HG03039 (cell line): ENCODE measurements around the gene FOXP1.

Source experiments
- ATAC-seq: cut with Tn5 transposase; IDR thresholded peaks from one replicate; pipeline ENCODE4 v1.9.1; 2021; ENCODE audit warnings: mild to moderate bottlenecking, moderate library complexity; ENCODE audit not compliant: unreplicated experiment

Gene FOXP1

DNA sequence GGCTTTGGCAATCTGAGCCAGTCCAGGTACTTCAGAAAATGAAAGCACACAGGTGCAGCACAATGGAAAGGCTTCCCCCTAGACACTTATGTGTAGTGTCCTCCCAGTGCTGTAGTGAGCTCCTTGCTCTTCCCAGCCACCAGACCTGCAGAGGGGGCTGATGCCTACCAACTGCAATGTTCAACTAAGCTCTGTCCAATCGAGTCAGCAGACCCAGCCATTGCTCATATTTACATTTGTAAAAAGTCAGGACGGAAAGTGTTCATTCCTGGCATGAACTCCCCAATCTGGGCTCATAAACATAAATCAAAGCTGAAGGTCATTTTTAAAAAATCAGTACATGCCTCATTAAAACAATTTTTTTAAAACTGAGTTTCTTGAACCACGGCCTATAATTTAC, 73.0 kb downstream of the FOXP1 start:
- no peak for ATAC-seq

DNA sequence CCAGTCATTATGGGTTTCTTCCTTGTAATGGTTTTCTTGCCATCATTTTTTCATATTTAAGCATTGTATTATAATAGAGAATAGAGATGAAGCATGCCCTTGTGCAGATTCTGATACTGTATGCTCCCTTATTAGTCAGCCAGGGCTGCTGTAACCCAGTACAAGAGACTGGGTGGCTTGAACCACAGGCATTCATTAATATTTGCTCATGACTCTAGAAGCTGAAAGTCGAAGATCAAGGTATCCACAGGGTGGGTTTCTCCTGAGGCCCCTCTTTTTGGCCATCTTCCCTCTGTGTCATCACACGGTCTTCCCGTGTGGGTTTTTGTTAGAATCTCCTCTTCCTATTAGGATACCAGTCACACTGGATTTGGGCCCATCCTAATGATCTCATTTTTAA, 74.5 kb downstream of the FOXP1 start:
- ATAC-seq = no peak

DNA sequence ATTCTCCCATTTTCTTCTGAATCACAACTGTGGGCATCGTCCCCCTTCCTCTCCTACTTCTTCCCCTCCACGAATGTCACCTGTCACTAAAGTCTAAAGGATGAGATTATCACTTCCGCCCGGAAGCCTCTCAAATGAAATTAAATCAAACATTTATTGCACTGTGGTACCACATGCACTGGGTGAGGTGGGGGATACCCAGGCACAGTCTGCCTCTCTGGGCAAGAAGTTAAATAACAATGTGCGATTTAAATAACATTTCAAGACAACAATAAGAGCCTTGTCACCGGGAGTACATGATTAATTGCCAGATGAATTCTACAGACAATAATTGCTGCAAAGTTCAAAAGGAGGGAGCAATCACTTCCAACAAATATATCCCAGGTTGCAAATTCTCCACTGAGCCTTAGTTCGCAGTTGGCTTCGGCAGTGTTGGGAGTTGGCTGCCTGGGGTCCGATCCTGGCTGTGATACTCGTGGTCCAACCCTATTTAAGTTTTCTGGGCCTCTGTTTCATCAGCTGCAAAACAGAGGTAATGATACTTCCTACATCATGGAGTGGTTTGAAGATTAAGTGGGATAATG, 77.7 kb downstream of the FOXP1 start:
- no peak for ATAC-seq

DNA sequence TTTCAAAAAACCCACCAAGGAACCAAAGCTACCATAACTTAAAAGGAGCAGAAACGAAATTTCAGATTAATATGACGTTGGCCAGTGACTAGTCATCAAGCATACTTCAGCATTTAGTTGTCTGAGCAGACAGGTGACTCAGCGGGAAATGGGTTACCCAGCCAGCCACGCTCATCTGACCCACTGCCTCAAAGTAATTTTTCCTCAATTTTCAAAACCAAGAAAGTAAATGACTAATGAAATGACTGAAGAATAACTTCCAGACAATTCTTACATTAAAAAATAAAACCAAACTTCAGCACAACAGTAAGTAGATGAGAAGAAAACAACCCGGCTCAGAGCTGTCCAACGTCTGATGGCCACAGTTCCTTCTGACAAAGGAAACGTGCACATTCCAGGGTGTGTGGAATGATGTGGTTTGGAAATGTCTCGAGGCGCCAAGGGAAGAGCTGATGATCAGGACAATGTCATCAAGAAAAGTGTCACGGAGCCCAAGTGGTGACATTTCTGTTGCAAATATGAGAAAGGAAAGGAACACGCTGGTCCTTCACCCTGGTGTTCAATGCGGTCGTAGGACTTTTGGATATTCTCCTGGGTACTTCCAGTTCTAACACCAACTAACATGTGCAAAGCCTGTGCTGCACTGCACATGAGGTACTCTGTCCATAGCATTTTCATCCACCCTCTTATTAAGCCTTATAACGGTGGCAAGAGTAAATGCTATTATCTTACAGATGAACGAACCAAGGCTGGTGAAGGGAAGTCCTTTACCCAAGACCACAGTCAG, 79.1 kb downstream of the FOXP1 start:
- ATAC-seq = no peak

DNA sequence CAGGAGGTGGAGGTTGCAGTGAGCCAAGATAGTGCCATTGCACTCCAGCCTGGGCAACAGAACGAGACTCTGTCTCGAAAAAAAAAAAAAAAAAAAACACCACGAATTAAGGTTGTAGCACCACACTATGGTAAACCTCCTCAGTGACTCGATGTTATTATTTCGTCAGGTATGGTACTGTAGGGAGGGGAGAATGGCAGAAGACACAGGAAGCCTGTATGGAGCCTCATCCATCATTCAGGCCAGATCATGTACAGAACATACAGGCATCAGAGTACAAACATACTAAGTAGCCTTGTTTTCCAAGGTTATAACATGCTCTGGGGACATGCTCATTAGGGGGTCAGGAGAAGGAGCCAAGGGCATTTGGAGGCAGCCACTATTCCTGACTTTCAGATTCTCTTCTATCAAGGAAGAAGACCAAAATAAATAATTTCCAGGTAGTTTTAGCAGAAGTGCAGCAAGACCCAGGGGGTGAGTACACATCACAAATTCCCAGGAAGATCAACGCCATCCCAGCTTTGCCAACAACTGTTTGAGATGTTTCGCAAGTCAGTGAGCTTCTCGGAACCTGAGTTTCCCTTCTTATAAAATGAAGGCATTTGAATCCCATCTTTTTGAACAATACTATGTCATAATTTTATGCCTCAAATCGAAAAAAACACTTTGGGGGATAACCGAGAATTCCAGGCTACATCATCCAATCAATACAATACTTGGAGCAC, 79.8 kb downstream of the FOXP1 start:
- ATAC-seq = no peak

DNA sequence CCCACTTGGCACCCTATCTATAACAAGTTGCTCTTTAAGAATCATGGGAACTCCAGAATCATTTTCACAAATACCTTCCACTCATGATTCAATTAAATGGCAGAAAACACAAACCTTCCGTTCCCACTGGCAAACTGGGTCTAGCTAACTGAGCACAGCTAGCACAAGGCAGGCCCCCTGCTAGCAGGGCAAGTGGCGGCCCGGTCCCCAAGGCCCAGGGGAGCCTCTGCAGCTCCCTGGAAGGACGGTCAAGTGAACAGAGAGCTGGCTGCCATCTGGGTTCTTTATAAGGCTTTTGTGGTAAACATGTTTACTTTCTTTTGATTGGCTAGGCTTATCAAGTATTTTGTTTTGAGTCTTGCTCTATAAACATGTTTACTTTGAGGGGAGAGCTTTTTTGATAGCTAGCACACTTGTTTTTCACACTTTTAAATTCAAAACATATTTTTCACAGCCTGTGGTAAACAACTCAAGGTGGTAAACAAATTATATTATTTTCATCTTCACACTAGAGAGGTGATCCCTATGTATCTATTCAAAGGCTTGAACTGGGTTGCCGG, 81.4 kb downstream of the FOXP1 start:
- ATAC-seq = no peak

DNA sequence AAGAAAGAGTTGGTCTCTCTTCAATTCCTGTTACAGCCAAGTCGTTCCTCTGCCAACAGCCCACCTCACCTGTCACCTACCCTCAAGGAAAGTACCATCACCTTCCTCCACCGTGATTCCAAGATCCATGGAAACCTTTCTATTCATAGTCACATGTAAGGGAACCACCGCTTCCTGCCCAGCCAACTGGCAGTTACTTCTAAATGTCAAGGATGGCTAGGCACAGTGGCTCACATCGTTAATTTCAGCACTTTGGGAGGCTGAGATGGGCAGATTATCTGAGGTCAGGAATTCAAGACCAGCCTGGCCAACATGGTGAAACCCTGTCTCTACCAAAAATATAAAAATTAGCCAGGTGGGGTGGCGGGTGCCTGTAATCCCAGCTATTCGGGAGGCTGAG, 82.8 kb downstream of the FOXP1 start:
- no peak for ATAC-seq

DNA sequence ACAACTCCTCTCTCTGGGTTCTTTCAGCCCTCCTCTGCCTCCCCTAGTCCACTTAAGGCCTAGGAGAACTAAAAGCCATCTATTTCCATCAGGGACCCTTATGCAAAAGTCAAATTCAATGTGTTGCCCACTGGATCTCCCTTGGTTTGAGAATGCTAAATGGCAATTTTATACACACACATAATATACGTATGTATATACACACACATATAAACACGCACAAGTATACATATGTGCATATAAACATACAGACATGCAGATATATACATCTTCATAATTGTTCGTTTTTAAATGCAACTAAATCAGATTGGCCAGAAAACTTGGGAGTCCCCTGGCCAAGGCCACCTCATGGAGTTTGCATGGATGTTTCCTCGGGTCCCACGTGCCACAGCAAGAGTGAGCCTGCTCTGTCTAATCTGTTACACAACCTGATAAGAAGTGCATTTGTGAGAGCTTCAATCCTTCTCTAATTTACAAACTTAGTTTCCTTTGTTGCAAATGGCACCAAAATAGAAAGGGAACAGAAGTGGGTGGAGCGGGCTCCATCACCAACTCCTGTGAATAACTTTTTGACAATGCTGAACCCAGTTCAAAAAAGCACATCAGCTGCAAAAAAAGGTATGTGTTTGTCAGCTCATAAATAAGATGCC, 84.2 kb downstream of the FOXP1 start:
- ATAC-seq = no peak

DNA sequence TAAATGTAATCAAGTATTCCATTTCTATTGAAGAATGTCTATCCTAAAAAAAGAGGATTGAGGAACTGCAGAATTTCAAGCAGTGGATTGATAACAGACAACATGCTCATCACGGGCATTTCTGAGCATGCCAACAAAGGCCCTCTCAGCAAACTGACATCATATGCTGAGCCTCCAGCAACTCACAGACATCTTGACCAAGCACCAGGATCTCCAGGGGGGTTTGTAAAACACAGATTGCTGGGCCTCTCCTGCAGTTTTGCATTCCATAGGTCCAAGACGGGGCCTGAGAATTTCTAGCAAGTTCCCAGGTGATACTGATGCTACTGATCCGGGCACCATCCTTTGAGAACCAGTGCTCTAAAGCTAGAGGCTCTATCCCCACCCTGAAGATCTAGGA, 85.0 kb downstream of the FOXP1 start:
- no peak for ATAC-seq

DNA sequence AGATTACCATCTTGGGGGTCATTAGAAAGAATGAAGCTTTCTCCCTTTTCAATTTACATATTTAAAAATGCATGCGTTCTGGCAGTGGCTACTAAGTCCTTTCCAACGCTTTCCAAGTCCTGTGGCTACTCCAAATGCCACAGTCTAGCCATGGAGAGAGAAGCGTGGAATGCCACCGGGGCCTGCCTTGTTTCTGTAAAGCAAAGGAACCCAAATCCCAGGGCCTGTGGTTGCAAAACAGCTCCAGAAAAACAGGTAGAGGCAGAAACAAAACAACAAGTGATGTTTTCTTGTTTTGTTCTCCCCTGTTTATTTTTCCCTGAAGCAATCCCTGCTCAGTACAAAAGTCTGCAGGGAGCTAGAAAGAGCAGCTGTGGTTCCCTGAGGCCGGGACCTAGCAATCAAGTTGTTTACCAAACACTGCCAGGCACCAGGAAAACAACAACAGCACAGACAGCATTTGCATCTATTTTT, 85.5 kb downstream of the FOXP1 start:
- ATAC-seq = no peak

DNA sequence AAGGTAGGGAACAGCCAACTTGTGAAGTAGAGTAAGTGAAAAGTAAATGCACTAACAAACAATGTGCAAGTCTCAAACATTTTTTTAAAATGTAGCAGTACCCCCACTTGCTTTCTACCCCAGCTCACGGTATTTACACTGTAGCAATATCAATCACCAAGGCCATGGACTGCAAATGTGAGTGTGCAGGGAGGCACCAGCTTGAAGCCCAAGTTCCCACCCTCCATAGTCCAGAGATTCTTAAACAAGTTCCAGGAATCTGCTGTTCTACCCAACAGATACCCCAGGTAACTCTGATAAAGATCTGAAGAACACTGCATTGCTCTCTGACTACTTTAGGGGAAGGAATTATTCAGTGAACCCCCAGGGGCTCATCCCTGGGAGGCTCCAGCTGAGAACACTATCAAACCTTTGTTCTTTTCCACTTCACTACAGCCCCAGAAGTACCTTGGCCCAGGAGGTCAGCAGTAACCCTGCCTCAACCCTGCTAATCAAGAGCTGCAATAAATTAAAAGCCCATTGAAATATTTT, 86.1 kb downstream of the FOXP1 start:
- ATAC-seq = no peak

DNA sequence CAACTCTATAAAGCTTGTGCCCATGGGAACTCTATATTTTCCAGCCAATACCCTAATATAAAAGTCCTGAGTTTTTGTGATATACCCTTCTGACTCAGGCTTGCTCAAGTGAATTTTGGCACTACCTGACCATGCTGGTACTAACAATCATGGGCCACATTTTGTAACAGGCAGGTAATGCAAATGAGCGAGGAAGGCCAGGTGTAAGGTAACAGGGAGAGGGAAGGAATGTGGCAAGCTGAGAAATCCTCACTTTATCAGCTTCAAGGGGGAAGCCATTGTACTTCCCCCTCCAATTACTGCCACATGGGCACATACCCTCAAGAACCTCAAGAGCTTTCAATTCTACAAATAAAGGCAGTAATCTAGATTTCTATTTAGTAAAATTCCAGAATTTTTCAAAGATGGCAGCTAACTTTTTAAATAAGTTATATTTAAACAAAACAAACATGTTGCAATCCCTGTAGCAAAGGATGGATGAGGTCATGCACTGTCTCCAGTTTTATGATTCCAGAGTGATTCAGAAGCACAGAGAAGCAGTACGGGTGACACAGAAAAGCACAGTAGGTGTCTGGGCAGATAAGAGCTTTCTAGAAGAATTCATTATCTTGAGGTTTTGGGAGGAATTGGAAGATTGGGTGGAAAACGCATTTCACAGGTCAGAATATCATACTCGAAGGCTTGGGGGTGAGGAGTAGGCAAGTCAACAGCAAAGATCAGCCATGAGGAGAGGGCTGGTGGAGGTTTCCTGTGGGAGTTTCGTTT, 87.6 kb downstream of the FOXP1 start:
- no peak for ATAC-seq

DNA sequence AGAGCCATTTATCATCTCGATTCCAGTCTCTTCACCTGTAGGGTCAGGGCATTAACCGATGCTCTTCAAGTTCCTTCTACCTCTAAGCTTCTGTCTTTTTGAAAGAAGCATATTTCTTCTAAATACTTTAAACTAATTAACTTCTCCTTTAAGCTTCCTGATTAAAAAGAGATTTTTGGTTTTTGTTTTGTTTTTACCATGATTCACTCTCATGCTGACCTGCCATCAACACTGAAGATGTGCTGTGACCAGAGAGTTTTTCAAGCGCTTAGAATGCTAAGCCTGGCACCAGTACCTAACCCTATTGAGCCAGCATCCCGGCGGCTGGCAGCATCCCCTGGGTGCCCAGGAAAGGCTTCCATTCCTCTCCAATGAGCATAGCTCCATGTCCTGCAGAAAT, 89.3 kb downstream of the FOXP1 start:
- ATAC-seq = no peak

DNA sequence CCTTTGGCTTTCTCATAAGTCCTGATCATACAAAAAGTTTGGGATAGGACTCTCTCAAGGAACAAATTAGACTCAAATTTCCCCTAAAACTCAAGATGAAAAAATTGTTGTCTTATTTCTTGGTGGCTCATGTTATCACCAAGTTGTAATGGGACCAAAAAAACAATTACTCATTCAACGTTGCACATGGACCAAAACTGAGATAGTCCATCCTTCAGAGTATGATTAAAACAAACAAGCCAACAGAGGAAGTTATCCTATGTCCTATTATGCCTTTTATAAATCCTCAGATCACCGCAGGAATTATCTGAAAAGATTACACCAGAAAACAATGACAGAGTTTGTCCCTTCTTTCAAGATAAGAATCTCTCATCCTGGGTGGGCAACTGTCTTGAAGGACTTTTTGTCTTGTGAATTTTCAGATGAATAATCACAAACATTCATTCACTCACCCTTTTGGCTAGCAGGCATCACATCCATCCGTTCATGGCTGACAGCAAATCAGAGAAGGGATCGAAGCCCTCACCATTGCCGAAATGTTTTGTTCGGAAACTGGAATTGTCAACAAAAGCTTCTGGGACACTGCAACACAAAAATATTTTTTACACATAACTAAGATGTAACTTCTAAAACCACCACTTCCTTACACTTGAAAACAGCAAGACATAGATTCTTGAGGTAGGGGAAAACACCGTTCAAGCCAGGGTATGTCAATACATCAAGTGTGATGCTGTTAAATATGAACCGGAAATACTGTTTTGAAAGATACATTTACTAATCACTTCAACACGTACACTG, 90.4 kb downstream of the FOXP1 start:
- no peak for ATAC-seq

DNA sequence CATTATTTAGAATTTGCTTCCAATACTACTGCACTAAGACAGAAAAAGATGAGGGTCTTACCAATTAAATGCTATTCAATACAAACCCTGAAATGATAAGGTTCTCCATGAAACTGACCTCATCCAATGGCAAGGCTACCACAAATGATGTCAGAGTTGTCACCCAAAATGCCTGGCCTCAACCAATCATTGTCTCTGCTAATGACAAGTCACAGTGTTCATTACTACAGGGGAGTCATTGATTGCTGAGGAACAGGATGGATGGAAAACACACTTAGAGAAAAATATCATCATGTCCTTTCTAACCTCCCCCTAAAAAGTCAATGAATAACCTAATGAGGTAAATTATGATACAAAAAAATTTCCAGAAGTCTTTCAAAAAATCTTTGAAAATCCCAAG, 91.0 kb downstream of the FOXP1 start:
- ATAC-seq = no peak

DNA sequence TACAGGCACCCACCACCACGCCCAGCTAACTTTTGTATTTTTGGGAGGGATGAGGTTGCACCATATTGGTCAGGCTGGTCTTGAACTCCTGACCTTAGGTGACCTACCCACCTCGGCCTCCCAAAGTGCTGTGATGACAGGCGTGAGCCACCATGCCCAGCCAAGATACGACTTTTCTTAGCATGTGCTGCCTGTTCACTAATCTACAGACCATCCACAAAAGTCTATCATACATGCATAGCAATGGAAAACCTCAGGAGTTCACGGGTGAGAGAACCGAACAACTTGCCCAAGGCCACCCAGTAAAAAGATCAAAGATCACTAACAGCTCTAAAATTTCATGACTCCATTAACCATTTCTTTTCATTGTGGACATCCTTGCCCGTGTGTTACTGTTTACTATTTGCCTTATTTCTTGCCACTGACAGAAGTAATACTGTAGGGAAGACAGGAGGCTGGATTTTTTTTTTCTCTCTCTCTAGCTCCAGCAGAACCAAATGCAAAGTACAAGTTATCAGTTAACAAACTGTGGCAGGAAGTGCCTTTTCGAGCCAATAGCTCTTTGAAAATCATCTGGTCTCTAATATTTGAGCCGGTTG, 92.3 kb downstream of the FOXP1 start:
- no peak for ATAC-seq

DNA sequence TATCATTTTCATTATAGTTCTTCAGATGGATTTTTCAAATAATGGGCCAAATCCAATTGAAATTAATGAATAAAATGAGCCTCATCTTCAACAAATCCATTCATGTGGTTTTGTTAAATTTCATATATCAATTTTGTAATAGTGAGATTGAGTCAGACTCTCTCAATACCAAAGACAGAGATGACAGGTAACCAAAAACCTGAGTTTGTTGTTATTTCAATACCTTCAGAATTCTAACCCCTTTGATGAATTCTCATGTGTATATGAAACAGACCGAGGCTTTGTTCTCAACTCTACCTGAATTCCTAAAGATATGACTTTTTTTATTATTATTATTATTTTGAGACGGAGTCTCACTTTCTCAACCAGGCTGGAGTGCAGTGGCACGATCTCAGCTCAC, 92.8 kb downstream of the FOXP1 start:
- no peak for ATAC-seq

DNA sequence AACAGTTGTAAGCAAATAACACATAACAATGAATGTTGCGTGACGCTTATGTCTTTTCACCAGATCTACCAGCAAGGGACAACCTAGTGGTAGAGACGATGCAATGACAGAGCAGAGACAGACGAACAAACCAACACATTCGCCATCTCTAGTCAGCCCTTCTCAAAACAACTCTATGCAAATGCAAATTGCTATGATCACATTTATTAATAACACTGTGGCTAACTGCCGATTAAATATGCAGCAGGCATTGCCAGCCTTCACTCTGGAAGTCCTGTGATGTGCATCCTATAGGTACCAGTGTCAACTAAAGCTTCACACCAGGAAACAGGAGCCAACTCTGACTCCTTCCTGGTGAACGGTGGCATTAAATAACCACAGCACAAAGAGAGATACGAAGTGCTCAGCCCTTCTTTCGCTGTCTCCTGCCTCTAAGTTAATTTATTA, 94.2 kb downstream of the FOXP1 start:
- ATAC-seq = no peak

DNA sequence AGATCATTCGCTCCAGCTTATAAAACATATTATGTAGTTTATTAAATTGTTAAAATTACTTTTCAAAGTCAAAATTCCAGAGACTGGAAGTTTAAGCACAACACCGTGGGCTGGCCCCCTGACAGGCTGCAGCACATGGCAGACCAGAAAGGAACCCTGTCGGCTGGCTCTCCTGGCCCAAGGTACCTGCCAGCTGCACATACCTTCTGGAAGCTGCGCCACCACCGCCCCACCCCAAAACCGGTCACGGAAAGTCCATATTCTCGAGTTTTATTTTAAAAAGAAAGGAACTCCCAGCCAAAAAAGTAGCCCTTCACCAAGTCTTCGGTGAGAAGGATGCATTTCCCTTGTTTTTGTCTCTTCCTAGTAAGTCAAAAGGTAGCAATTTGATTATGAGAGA, 94.6 kb downstream of the FOXP1 start:
- ATAC-seq = no peak
